Measurements from ENCODE around the gene TAB2.

GRCh38 chr6:149452037-149452939 is 134.8 kb downstream of the TAB2 start:
- no peak for TF ChIP-seq CTCF (conservative IDR thresholded peaks at IDR 0.05)
- no peak for TF ChIP-seq EZH2 (IDR thresholded peaks at IDR 0.05; ENCODE audit: low read depth)

Measured in PC-9 (cell line).